Stimulated activated naive CD8-positive, alpha-beta T cell treated with anti-CD3 and anti-CD28 coated beads, Interleukin-15, Interleukin-2, amounts not matched to agents 100 ng/mL and 50 ng/mL, for 24 hours (primary cell): ENCODE results near the gene CDC5L.

ENCODE experiments used
- H3K27ac Mint-ChIP-seq: one replicate; pipeline ENCODE4 v1.8.0; 2021; ENCODE audit warnings: mild to moderate bottlenecking, mixed read lengths
- H3K27me3 Mint-ChIP-seq: one replicate; pipeline ENCODE4 v1.8.0; 2021; ENCODE audit warnings: mixed read lengths
- H3K36me3 Mint-ChIP-seq: one replicate; pipeline ENCODE4 v1.8.0; 2021; ENCODE audit warnings: low read depth, mixed read lengths
- H3K4me1 Mint-ChIP-seq: one replicate; pipeline ENCODE4 v1.8.0; 2021; ENCODE audit warnings: low read depth, mixed read lengths
- H3K4me3 Mint-ChIP-seq: one replicate; pipeline ENCODE4 v1.8.0; 2021; ENCODE audit warnings: mild to moderate bottlenecking, mixed read lengths
- H3K9me3 Mint-ChIP-seq: one replicate; pipeline ENCODE4 v1.8.0; 2021; ENCODE audit warnings: mixed read lengths

CDC5L gene

DNA sequence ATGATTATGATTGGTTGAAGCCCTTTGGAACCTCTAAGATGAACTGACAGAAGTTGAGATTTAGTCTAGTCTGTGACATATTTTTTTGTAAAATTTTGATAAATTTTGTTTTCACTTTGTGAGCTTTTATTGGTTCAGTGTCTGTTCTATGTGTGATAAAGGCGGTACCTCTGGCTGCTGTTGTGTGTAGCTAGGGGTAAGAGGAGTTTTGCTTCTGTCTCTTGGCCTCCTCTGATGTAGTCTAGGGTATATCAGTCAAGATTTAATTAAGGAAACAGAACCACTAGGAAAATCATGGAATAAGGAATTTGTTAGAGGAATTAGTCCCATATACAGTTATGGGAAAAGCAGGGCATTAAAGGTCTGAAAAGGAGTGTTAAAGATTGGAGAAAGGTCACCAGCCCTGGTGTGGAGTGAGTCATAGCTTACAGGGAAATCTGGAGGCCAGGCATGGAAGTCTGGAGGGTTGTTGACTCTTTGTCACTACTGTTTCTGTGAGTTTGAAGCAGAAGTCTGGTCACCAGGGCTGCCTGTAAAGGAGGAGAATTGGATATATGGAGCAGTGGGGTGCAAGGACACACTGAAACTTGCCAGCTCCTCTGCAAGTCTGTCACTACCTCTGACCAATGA is 28.5 kb downstream of the CDC5L start:
- Mint-ChIP-seq H3K27me3 (no peaks in the 10 kb centered on the region), H3K9me3 (peaks cover 5% of the 10 kb centered on the region), H3K4me3 (no peak overlapping the region), H3K4me1 (peaks cover 31% of the 10 kb centered on the region), H3K27ac (no peak overlapping the region), H3K36me3 (peaks cover 77% of the 10 kb centered on the region)

- Mint-ChIP-seq H3K36me3 (peaks cover 79% of the 10 kb centered on the region), H3K4me3 (no peak overlapping the region), H3K9me3 (peaks cover under 1% of the 10 kb centered on the region), H3K27ac (no peak overlapping the region), H3K27me3 (no peaks in the 10 kb centered on the region), H3K4me1 (no peaks in the 10 kb centered on the region)
These were observed 35.0 kb downstream of the CDC5L start for GRCh38 chr6:44422531-44422930.

GRCh38 chr6:44423306-44423705 is 35.8 kb downstream of the CDC5L start:
- Mint-ChIP-seq H3K36me3 (peaks cover 81% of the 10 kb centered on the region), H3K27me3 (no peaks in the 10 kb centered on the region), H3K27ac (no peak overlapping the region), H3K4me1 (no peaks in the 10 kb centered on the region), H3K9me3 (no peaks in the 10 kb centered on the region), H3K4me3 (no peak overlapping the region)

- H3K27ac Mint-ChIP-seq = no peak overlapping the region
- peaks cover 83% of the 10 kb centered on the region for H3K36me3 Mint-ChIP-seq
- no peak overlapping the region for H3K4me3 Mint-ChIP-seq
- no peaks in the 10 kb centered on the region for H3K27me3 Mint-ChIP-seq
- no peaks in the 10 kb centered on the region for H3K9me3 Mint-ChIP-seq
- no peaks in the 10 kb centered on the region for H3K4me1 Mint-ChIP-seq
These were observed 38.4 kb downstream of the CDC5L start for GRCh38 chr6:44425951-44426350.

DNA sequence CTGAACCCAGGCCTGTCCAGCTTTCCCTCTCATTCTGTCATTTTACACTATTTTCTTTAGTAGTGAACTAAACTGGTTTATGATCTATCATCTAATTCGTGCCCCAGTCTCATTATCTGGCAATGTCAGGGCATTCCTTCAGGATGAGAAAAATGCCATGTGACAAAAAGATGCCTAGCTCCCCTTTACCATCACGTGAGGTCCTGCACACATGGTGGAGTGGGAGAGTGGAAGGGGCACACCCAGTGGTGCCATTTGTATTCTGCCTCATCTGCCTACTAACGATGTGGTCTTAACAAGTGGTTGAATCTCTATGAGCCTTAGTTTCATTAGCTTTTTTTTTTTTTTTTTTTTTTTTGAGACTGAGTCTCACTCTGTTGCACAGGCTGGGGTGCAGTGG is 41.2 kb downstream of the CDC5L start:
- Mint-ChIP-seq H3K27me3 (no peaks in the 10 kb centered on the region), H3K36me3 (peaks cover 78% of the 10 kb centered on the region), H3K4me1 (no peaks in the 10 kb centered on the region), H3K4me3 (no peak overlapping the region), H3K9me3 (no peaks in the 10 kb centered on the region), H3K27ac (no peak overlapping the region)

DNA sequence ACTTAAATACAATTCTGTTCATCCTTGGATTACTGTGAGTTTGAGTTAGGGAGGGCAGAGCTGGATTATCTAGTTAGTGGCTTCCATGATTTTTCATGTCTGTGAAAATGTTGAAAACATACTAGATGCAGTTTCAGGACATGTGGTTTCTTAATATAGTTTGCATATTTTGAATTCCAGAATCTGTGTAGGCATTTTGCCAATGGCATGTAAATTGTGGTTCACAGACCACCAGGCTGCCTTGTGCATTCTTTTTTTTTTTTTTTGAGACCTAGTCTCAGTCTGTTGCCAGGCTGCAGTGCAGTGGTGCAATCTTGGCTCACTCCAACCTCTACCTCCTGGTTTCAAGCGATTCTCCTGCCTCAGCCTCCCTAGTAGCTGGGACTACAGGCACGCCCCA is 42.8 kb downstream of the CDC5L start:
- Mint-ChIP-seq H3K36me3 (peaks cover 75% of the 10 kb centered on the region), H3K27me3 (no peaks in the 10 kb centered on the region), H3K27ac (no peak overlapping the region), H3K4me1 (peaks cover 1% of the 10 kb centered on the region), H3K9me3 (no peaks in the 10 kb centered on the region), H3K4me3 (no peak overlapping the region)

- Mint-ChIP-seq H3K27me3 (no peaks in the 10 kb centered on the region), H3K4me1 (peaks cover 5% of the 10 kb centered on the region), H3K9me3 (no peaks in the 10 kb centered on the region), H3K27ac (no peak overlapping the region), H3K36me3 (peaks cover 73% of the 10 kb centered on the region), H3K4me3 (no peak overlapping the region)
These were observed 43.7 kb downstream of the CDC5L start for GRCh38 chr6:44431118-44431725.

GRCh38 chr6:44432227-44432626 is 44.7 kb downstream of the CDC5L start:
- Mint-ChIP-seq H3K27ac (no peak overlapping the region), H3K36me3 (peaks cover 72% of the 10 kb centered on the region), H3K4me1 (peaks cover 8% of the 10 kb centered on the region), H3K4me3 (no peak overlapping the region), H3K27me3 (no peaks in the 10 kb centered on the region), H3K9me3 (no peaks in the 10 kb centered on the region)

GRCh38 chr6:44432726-44433125 is 45.2 kb downstream of the CDC5L start:
- H3K36me3 Mint-ChIP-seq = peaks cover 72% of the 10 kb centered on the region
- H3K9me3 Mint-ChIP-seq = no peaks in the 10 kb centered on the region
- no peak overlapping the region for H3K27ac Mint-ChIP-seq

GRCh38 chr6:44435500-44435899 is 48.0 kb downstream of the CDC5L start:
- H3K4me3 Mint-ChIP-seq = no peak overlapping the region
- H3K27me3 Mint-ChIP-seq = no peaks in the 10 kb centered on the region
- H3K27ac Mint-ChIP-seq = no peak overlapping the region
- H3K9me3 Mint-ChIP-seq = no peaks in the 10 kb centered on the region
- H3K36me3 Mint-ChIP-seq = peaks cover 80% of the 10 kb centered on the region
- H3K4me1 Mint-ChIP-seq = peaks cover 8% of the 10 kb centered on the region

More at GRCh38 chr6:44432726-44433125, 45.2 kb downstream of the CDC5L start:
- Mint-ChIP-seq H3K4me1 (peaks cover 8% of the 10 kb centered on the region), H3K4me3 (no peak overlapping the region), H3K27me3 (no peaks in the 10 kb centered on the region)

GRCh38 chr6:44438827-44439226 is 51.3 kb downstream of the CDC5L start:
- Mint-ChIP-seq H3K27ac (no peak overlapping the region), H3K4me3 (no peak overlapping the region), H3K36me3 (peaks cover 86% of the 10 kb centered on the region)

GRCh38 chr6:44439270-44440045 is 52.0 kb downstream of the CDC5L start:
- no peaks in the 10 kb centered on the region for H3K27me3 Mint-ChIP-seq
- H3K4me1 Mint-ChIP-seq = peaks cover 8% of the 10 kb centered on the region
- no peak overlapping the region for H3K4me3 Mint-ChIP-seq
- H3K36me3 Mint-ChIP-seq = peaks cover 86% of the 10 kb centered on the region
- H3K27ac Mint-ChIP-seq = no peak overlapping the region
- H3K9me3 Mint-ChIP-seq = peaks cover 26% of the 10 kb centered on the region

More at GRCh38 chr6:44438827-44439226, 51.3 kb downstream of the CDC5L start:
- Mint-ChIP-seq H3K9me3 (peaks cover 22% of the 10 kb centered on the region), H3K4me1 (peaks cover 8% of the 10 kb centered on the region), H3K27me3 (no peaks in the 10 kb centered on the region)

DNA sequence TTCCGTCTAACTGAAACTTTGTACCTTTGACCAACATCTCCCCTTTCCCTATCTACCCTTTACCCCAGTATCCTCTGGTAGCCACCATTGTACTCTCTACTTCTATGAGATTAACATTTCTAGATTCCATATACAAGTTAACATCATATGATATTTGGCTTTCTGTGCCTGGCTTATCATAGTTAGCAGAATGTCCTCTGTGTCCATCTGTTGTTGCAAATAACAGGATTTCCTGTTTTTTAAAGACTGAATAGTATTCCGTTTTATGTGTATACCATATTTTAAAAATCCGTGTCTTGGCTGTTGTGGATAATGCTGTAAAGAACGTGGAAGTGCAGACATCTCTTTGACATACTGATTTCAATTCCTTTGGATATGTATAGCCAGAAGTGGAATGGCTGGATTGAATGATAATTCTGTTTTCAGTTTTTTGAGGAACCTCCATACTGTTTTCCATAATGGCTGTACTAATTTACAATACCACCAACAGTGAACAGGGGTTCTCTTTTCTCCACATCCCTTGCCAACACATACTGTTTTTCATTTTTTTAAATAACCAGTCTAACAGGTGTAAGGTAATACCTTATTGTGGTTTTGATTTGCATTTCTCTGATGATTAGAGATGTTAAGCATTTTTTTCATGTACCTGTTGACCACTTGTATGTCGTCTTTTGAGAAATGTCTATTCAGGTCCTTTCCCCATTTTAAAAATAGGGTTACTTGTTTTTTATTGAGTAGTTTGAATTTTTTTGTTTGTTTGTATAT is 53.8 kb downstream of the CDC5L start:
- H3K4me1 Mint-ChIP-seq = peaks cover 2% of the 10 kb centered on the region
- no peak overlapping the region for H3K27ac Mint-ChIP-seq
- no peaks in the 10 kb centered on the region for H3K27me3 Mint-ChIP-seq
- no peak overlapping the region for H3K4me3 Mint-ChIP-seq
- H3K9me3 Mint-ChIP-seq = peaks cover 26% of the 10 kb centered on the region
- peaks cover 81% of the 10 kb centered on the region for H3K36me3 Mint-ChIP-seq

GRCh38 chr6:44442236-44442635 is 54.7 kb downstream of the CDC5L start:
- Mint-ChIP-seq H3K9me3 (peaks cover 26% of the 10 kb centered on the region), H3K36me3 (peaks cover 80% of the 10 kb centered on the region), H3K27ac (no peak overlapping the region), H3K4me1 (no peaks in the 10 kb centered on the region), H3K4me3 (no peak overlapping the region), H3K27me3 (no peaks in the 10 kb centered on the region)
